Left lung (tissue), 10 donors: Measurements from ENCODE around the gene USP2. TPM values are rescaled to one million over a fixed set of nuclear protein-coding genes. Genes with fewer than 3 reads are reported as not detected.

Experiments used
- ATAC-seq: fragments of 200-7000 bp; cut with Tn5 transposase; one replicate; pipeline ENCODE4 v1.9.1; 2020; ENCODE audit warnings: moderate library complexity
- DNase-seq, 4 donors: peaks; one replicate each; pipeline ENCODE4 v3.0.0-alpha.2; 2013 to 2020
- H3K27ac ChIP-seq, 2 donors: fragments of 200-600 bp; sonication (generic) in 1 of 2; one replicate each; pipeline versions ENCODE4 v1.5.0 to v1.8.0; 2020 to 2021
- H3K27me3 ChIP-seq, 2 donors: fragments of 200-600 bp; sonication (generic) in 1 of 2; one replicate each; pipeline versions ENCODE4 v1.5.0 to v1.8.0; 2020 to 2021
- H3K36me3 ChIP-seq, 2 donors: fragments of 200-600 bp; sonication (generic) in 1 of 2; one replicate each; pipeline versions ENCODE4 v1.5.0 to v1.8.0; 2020 to 2021
- H3K4me1 ChIP-seq, 2 donors: fragments of 200-600 bp; one replicate each; pipeline ENCODE4 v1.8.0; 2021
- H3K4me3 ChIP-seq, 2 donors: fragments of 200-600 bp; sonication (generic) in 1 of 2; one replicate each; pipeline versions ENCODE4 v1.5.0 to v1.8.0; 2020 to 2021; ENCODE audit warnings: mild to moderate bottlenecking in 1 of 2
- H3K9me3 ChIP-seq, 2 donors: fragments of 200-600 bp; sonication (generic) in 1 of 2; one replicate each; pipeline versions ENCODE4 v1.5.0 to v1.8.0; 2020 to 2021
- CTCF ChIP-seq, 2 donors: fragments of 200-600 bp; sonication (generic) in 1 of 2; IDR thresholded peaks; one replicate each; pipeline versions ENCODE4 v1.5.0 to v1.8.0; 2021; ENCODE audit warnings: antibody characterized with exemption in 2 of 2
- intact Hi-C, 2 donors: fragments of 100-400 bp; cut with DNase I; formaldehyde crosslinking; loops; one replicate each; pipeline versions ENCODE4 v1.11.2 to v1.14.2; 2022
- polyA plus RNA-seq, 6 donors: library from polyadenylated mRNA; unstranded; fragments of 120-200 nt; gene quantifications; one replicate each; pipeline ENCODE4 v1.2.1, GENCODE V29; 2013; ENCODE audit not compliant: insufficient read length in 6 of 6
- total RNA-seq, 2 donors: library from RNA; stranded (reverse); fragmentation: NEBNext Ultra II Directional; extraction: Animal tissue kit (Norgen Biotek cat#: 25700); gene quantifications; one replicate each; pipeline ENCODE4 v1.2.1, GENCODE V29; 2021
- donor health status: DM: no; HTN: yes; CAD: no.
- donor health status: DM: no; HTN: no; CAD: no.

The USP2 gene
- total and polyA plus RNA-seq, 8 donors: 2.4 to 5.9 (median 3.4) TPM

GRCh38 chr11:119373921-119374631 lies 7.4 kb downstream of the USP2 start:
- Histone ChIP-seq H3K4me3 (no peak overlapping the region), H3K27me3 (no peaks in the 10 kb centered on the region), H3K36me3 (no peaks in the 10 kb centered on the region), H3K9me3 (no peaks in the 10 kb centered on the region), H3K4me1 (peaks cover 11 to 19% of the 10 kb centered on the region in 2 donors), H3K27ac (no peak overlapping the region)
- intact Hi-C loops: no loop called here
- DNase-seq (peak in 2 of 4 donors; percentile 63 to 74), ATAC-seq (peak; percentile 75)
- peak; percentile 82 to 89 for TF ChIP-seq CTCF (IDR thresholded peaks at IDR 0.05)

GRCh38 chr11:119373059-119373920 lies 8.2 kb downstream of the USP2 start:
- intact Hi-C loops: no loop called here
- Histone ChIP-seq H3K4me3 (no peak overlapping the region), H3K27me3 (no peaks in the 10 kb centered on the region), H3K4me1 (peaks cover 18 to 26% of the 10 kb centered on the region in 2 donors), H3K36me3 (no peaks in the 10 kb centered on the region), H3K9me3 (no peaks in the 10 kb centered on the region), H3K27ac (no peak overlapping the region)
- no peak for TF ChIP-seq CTCF (IDR thresholded peaks at IDR 0.05)
- DNase-seq (no peak), ATAC-seq (no peak)

- Histone ChIP-seq H3K36me3 (no peaks in the 10 kb centered on the region), H3K4me1 (peaks cover 18 to 30% of the 10 kb centered on the region in 2 donors), H3K9me3 (no peaks in the 10 kb centered on the region), H3K27ac (no peak overlapping the region), H3K27me3 (no peaks in the 10 kb centered on the region), H3K4me3 (no peak overlapping the region)
- DNase-seq (no peak), ATAC-seq (no peak)
- intact Hi-C loops: no loop called here
- no peak for TF ChIP-seq CTCF (IDR thresholded peaks at IDR 0.05)
Measured at GRCh38 chr11:119372260-119373058, 9.0 kb downstream of the USP2 start.

GRCh38 chr11:119371778-119372182 lies 9.7 kb downstream of the USP2 start:
- H3K27ac ChIP-seq: no peak overlapping the region

More at GRCh38 chr11:119371778-119372182, 9.7 kb downstream of the USP2 start:
- DNase-seq (no peak), ATAC-seq (no peak)
- intact Hi-C loops: no loop called here
- no peak for TF ChIP-seq CTCF (IDR thresholded peaks at IDR 0.05)
- H3K36me3 ChIP-seq: no peaks in the 10 kb centered on the region
- no peaks in the 10 kb centered on the region for H3K27me3 ChIP-seq
- H3K9me3 ChIP-seq: no peaks in the 10 kb centered on the region
- H3K4me1 ChIP-seq: peaks cover 18 to 30% of the 10 kb centered on the region in 2 donors
- no peak overlapping the region for H3K4me3 ChIP-seq
